Erythroblast (primary cell): Measurements from ENCODE around the gene SCUBE1.

Source experiments
- GATA1 ChIP-seq: IDR thresholded peaks from 2 replicates; pipeline ENCODE4 v1.6.1; 2011; ENCODE audit warnings: low read depth, mild to moderate bottlenecking, control low read depth, low read length, moderate library complexity
- POLR2A ChIP-seq: IDR thresholded peaks from 2 replicates; pipeline ENCODE4 v1.6.1; 2011; ENCODE audit warnings: mild to moderate bottlenecking, low read length

GRCh38 chr22:43331069-43331451, 12.1 kb downstream of the SCUBE1 start:
- TF ChIP-seq POLR2A: no peak
- no peak for TF ChIP-seq GATA1
